Muscle of back (tissue), 11 donors: ENCODE data around the gene AKAP12. TPM values are rescaled to one million over a fixed set of nuclear protein-coding genes. Genes with fewer than 3 reads are reported as not detected.

ENCODE experiments used
- DNase-seq, 3 donors: peaks; one replicate each; pipeline versions ENCODE4 v3.0.0 to v3.0.0-alpha.2; 2013
- polyA plus RNA-seq, 10 donors: library from polyadenylated mRNA; unstranded; fragments of 120-200 nt; gene quantifications; one replicate each; pipeline ENCODE4 v1.2.1, GENCODE V29; 2013; ENCODE audit not compliant: insufficient read length in 10 of 10

Gene AKAP12
- polyA plus RNA-seq, 10 donors: 95.4 to 171 (median 121) TPM

DNA sequence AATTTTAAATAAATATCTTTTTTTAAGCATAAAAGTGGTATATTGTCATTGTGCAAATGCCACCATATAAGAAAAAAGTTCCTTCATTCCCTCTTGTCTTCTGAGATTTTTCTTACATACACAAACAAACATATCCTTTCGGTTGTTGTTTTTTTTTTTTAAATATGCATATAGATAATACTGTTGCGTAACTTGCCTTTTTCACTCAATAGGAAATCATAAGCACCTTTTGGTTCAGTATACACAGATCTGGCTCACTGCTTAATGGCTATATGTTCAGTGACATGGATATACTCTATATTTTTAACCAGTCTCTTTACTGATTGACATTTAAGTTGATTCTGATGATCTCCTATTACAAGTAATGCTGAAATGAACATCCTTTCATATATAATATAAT is 40.1 kb downstream of the AKAP12 start:
- no peak for DNase-seq

DNA sequence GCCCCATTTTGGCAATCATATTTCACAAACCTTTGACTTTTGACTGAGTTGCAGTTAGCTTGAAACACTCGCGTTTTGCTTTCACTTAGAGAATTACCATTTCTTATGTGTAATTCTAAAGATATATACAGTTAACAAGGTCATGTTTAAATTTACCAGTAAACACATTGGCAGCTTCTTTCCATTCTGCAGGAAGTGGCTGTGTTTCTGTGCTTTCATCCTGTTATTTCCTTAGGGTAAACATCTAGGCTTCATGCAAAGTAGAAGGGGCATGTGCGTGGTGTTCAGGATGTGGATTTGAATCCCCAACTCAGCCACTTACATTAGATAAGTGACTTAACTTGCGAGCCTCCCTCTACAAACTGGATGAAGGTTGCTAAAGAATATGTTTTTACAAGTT is 41.1 kb downstream of the AKAP12 start:
- DNase-seq: no peak

DNA sequence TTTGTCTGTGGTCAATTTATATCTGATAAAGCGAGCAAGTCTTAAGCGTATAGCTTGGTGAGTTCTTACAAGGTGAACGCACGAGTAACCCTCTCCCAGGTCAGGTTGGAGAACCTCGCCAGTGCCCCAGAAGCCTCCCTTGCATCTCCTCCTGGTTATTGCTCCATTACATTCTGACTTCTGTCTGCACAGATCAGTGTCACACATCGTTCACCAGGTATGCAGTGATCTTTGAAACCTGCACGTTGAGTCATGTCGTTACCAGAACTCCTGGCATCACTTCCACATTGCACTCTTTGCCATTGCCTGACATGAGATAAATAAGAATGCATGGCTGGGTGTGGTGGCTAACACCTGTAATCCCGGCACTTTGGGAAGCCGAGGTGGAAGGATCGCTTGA is 44.2 kb downstream of the AKAP12 start:
- no peak for DNase-seq

DNA sequence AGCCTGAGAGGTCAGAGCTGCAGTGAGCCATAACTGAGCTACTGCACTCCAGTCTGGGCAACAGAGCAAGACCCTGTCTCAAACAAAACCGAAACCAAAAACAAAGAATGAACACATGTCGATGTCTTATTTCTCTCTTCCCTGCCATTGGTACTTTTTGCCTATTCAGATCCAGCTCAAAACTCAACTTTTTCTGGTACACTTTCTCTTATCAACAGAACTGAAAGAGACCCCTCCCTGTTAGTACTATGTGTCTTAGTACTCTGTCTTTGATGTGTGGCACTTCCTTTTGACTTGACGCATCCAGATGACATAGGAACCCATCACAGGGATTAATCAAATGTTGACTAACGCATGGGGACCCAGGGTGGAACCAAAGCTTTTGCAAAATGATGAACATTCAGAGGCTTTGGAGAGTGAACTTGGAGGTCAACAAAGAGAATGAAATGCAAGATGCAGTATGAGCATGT is 44.8 kb downstream of the AKAP12 start:
- no peak for DNase-seq

DNA sequence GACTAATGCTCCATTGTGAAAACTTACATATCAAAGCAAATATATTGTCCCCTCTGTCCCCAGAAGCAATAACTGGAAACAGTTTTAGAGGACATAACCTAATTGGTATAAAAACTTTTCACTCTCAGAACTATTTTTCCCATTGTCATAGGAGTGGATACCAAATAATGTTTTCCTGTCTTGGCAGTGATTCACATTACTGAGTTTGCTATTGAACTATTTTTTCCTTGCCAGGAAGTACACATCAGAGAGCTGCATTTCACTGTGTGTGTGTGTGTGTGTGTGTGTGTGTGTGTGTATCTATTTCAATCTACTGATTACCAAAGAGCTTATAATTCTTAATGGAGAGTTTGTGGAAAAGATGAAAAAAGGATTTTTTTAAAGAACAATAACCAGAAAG is 45.4 kb downstream of the AKAP12 start:
- peak; percentile 71 to 87 (median 77) for DNase-seq

DNA sequence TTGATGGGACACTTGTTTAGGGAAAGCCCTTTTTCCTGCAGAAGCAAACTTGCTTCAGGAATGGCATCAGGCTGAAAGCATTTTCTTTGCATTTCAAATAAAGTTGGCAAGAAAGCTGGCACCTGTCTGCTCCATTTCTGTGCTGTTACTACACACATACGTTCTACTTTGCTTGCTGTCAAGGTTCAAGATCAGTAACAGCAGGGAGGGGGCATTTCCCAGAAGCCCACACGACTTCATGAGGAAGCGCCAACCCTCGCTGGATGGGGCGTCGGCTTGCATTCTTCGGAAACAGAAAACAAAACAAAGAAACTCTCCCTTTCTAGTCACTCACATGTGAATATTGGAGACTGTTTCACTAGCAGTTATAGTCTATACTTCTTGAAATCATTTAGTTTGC is 46.4 kb downstream of the AKAP12 start:
- peak in 1 of 3 donors; percentile 71 for DNase-seq

DNA sequence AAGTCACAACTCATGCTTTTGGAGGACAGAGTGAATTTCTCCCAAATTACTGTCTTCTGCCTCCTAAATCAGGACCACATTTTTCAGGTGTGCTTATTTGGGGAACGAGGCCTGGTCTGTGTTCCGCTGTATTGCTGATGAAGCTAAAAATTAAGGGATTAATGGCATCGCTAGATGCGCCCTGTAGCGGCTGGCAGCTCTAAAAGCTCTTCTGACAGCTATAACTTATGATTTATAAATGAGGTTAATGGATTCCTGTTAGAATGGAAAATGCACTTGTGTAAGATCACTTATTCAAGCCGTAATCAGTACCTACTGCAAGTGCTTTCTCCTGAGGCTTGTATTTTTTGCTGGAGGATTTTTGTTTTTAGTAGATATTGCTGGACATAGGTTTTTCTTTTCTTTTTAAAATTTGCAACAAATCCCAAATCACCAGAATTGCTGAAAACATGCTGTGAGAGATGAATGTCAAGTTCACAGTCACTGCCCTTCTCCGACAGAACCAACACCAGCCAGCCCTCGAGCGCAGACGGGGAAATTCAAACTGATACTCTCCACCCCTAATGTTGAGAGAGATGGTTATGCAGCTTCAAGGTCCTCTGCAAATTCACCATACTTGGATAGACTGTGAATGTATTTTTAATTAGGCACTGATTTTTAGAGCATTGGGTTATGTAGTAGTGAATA is 49.1 kb downstream of the AKAP12 start:
- DNase-seq: no peak

DNA sequence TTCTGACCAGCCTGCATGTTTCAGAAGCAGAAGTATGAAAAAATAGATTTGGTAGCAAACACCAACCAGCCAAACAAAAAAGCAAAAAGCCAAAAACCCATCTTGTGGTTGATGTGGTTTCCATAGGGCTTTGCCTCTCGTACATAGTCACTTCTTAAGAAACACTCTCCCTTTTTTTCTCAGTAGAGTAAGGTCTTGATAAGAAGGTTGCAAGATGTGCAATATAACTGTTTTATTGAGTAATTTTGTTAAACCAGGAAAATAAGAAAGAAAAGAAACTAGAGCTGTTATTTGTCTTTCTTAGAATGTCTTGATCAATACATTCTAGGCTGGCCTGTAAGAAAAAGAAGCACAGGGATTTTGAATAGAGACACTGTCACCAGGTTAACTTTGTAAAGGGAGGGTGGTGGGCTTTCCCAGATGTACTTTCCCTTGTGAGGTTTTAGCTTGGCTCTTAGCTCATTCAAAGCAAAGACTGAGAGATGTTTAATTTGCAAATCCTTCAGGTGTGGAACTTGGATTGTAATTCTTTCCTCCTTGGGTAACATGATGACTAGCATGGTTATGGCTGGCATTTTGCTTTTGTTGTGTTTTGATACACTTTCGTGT is 49.7 kb downstream of the AKAP12 start:
- no peak for DNase-seq

DNA sequence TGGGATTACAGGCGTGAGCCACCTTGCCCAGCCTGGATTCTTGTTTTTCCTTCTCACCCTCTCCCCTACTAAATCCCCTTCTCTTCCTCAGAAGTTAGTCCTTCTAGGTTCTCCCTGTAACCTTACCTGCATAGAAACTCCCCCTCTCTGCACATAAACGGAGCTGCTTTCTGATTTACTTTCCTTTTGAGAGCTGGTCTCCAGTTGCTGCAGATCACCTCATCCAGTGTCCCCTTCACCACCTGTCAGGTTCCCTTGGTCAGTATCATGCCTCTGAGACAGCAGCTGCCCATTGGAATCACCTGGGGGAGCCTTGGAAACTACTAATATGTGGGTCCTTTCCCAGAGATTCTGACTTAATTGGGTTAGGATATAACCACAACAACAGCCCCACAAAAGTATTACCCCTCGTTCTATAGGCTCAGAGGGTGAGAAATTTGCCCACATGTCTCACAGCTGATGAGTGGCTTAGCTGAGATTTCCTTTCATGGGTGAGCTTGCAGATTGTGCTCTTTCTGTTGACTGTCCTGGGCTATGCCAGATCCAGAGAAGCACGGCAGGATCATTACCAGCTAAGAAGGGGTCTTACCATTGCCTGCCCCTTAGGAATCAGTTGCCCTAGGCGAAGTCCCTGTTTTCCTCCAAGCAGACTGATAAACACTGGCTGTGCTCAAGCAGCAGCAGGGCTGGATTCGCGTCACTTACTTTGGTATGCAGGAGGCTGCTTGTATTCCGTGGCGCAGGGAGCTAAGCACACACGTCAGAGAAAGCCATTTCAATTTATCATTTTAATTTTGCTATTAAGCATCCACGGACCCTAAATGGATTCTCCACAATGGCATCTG is 51.3 kb downstream of the AKAP12 start:
- peak; percentile 54 to 83 (median 73) for DNase-seq

DNA sequence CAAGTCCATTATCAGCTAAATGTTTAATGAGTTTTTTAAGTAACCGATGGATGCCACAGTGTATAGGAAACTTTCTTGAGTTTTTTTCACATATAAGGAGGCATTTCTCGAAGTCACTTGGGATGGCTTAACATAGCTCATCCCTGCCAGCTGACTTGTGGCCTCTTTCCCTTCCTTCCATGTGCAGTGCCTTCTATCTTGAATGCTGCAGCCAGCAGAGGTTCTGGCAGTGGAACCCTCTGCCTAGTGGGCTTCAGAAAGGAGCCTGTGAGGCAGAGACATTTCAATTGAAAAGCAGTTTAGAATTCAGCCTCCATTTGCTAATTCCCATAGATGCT is 51.9 kb downstream of the AKAP12 start:
- peak in 1 of 3 donors; percentile 65 for DNase-seq

DNA sequence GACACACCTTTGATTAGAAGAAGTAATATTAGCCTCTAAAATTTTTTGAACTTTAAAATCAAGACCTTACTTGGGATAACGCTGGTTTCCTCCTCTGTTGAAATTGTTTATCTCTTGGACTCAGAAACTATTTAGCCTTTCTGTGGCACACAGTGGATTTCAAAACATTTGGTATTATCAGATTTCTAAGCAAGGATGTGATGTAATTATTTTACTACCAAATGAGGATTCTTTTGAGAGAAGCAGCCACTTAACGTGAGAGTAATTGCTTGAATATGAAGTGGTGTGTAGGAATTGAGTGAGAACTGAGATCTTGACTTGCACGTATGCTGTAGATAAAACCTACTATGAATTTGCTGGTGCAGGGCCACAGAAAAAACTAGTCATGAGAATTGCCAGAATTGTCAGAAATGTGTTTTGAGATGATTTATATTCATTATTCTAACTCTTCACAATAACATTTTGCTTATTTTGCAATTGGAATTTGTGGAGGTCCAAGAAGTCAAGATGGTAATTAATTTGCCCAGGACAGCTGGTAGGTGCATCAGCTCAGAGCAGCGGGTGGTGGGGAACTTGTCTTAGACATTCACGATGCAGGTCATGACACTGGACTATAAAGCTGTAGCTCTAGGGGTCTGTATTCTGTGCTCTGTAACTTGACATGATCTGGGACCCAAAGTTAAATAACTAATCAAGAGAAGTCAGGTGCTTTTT is 53.4 kb downstream of the AKAP12 start:
- no peak for DNase-seq

DNA sequence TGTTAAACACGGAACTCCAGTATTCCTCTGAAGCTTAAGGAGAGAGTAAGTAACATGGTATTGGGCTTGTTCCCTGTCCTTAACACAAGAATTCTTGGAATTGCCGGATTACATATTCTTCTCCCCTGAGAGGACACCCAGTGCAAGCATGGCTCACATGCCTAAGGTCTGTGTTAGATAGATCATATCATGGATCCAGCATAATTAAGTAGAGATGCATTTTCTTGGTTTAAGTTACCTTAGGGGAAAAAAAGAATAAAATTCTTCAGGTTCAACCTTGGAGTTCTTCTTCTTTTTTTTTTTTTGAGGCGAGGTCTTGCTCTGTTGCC is 53.9 kb downstream of the AKAP12 start:
- no peak for DNase-seq

DNA sequence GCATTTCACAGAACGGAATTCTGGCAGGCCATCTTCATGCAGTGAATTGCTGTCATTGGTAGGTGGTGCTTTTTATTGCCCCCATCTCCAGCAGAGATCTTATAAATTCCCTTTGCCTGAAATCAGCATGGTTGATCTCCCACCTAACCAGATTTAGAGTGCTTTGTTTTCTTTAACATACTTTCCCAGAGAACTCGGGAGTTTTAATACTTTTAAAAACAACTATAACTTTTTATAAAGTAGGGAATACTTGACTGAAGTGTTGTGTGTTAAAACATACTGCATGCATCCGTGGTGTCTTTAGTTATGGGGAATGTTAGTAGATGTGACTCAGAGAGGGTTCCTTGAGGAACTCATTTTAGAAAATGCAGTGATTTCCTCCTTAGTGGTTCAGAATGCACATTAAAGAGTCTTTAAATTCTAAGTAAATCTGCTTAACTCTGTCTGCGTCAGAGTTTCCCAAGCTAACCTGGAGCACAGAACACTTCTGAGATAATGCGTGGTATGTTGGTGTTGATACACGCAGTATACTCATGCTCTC is 54.9 kb downstream of the AKAP12 start:
- DNase-seq: no peak

DNA sequence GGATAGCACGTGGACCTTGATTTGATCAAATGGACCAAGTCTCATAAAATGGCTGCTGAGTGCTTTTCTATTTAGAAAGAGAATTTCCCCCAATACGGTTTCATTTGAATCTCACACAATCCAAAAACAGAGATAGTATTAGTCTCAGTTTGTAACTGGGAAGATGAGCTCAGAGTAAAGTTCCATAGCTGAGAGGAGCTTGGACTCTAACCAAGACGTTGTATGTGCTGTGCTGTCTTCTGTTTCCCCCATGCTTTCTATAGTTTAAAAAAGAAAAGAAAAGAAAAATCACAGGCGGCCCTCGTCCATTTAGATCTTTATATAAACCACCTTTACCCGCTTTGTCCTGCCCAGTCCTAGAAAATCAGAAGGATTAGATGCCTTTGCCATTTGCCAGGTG is 58.1 kb downstream of the AKAP12 start:
- DNase-seq: peak in 1 of 3 donors; percentile 69

DNA sequence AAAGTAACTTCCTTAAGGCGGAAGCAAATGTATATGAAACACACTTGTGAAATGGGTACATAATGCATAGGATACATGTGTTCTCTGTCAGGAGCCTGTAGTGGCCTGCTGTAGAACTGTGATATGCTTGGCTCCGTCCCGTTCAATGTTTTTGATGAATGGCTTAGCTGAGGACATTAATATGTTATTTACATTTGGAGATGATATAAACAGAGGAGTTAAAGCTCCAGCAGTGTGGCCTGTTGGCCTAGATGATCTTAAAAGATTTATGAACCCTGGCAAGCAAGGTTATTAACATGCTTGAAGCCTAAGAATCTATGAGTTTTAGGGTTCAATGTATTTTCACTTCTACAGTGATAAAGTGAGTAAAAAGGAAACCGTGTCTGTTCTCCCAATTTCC is 59.2 kb downstream of the AKAP12 start:
- DNase-seq: peak in 1 of 3 donors; percentile 75

DNA sequence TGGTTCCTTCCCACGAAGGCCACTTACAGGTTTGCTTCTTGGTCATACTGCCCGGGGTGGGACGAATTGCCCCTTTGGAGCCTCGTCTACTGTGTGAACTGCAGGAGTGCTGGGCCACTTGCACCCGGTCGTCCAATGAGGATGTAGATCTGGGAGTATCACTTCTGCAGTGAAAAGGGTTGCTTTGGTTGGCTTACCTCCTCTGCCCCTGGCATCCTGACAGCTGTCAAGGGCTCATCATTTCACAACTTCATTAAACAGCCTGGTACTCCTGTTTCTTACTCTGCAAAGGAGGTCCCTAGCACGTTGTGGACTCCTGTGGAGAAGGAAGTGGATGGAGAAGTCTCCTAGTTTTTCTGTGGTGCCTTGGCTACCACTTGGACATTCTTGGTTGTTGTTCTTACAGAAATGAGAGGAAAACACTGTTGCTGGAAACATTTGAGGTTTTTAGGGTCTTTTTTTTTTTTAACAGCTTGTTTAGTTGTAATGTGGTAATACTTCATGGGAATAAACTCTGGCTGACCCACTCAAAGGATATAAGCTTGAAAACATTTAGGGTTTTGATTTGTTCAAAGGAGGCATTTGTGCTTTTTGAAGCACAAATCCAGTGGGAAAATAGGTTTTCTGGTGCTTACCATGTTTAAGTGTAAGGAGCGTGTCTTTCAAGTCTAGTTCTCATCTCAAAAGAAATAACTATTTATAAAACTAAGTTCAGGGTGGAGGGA is 60.7 kb downstream of the AKAP12 start:
- peak in 2 of 3 donors; percentile 71 to 88 for DNase-seq

DNA sequence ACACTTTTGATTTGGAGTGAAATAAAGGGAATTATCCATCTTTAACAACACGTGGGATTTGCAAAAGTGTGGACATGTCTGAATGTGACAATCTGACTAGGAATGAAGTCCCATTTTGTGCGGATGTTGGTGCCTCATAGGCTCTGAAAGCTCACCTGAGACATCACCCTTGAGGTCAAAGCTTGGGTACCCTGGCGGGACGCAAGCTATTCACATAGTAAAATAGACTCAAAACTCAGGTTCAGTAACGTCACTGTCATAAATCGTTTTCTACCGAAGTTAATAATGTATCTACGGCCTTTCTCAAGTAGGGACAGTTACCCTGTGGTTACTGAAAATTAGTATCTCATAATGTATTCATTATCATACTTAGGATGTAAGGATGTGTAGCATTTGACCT is 61.8 kb downstream of the AKAP12 start:
- no peak for DNase-seq

DNA sequence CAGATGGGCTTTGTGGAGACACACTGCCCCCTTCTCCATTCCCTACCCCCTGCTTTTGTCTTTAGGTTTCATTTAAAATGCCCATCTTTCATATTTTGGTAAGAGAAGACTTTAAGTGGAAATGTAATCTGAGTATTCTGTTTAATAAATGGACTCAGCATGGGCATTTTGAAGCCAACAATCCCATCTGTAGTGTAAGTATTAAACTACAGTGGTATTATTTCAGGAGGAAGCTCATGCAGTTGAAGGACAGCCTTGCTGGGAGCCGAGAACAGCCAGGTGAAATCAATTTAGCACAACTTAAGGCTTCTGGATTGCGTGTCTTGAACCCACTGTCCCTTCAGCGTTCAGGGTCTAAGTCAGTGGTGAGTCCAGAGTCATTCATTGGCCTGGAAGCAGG is 63.5 kb downstream of the AKAP12 start:
- no peak for DNase-seq

DNA sequence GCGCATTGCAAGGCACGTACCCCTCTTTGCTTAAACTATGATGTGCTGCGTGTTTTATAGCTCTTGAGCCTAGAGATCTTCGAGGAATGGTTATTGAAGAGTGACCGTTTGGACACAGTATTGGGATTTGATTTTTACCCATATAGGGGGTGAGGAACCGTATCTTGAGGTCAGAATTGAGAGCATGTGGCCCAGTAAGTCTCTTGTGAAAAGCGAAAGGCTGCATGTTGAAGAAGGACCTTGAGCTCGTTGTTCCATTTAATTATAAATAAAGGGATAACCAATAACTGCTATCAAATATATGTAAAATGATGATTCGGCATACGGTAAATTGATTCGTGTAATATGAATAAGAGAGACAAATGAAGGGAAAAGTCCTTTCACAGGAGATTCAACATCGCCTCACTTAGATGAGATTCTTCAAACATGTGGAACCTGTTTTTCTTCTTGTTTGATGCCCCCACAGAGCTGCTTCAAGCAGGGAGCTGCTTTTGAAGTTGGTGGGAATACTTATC is 66.6 kb downstream of the AKAP12 start:
- no peak for DNase-seq

DNA sequence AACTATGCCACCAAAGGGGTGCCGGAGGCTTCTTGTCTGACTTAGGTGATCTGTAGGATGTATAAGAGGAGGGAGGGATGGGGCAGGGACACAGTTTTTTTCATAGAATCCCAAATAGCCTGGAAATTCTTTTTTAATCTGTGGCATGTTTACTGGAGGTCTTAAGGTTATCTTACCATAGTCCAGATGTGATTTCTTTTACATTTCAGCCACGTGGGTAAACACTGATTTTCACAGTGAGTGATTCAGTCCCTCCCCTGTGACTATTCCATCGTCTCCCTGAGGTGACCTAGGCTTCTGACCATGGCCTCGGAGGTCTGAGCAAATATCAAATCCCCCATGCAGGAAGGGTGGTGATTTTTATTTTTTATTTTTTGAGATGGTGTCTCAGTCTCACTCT is 67.7 kb downstream of the AKAP12 start:
- no peak for DNase-seq

DNA sequence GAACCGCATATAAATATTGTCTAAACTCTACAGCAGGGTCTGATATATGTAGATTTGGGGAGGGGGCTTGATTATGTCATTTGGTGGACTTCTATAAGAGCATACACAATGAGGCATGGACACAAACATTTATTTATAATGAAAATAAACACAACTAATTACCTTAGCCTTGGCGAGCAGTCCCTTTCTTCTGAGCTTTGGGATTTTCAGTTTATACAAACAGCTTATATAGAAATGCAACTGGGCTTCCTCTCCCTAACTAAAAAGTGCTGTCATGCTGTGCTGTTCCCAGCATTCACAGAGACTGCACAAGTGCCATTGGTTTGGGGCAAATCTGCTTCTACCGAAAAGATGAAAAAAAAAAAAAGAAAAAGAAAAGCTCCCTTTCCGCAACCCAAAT is 69.9 kb downstream of the AKAP12 start:
- no peak for DNase-seq
